GM18873 (cell line): ENCODE results near the gene NPIPA1.
"Not testable (repeated sequence)": the region's sequence is repeated elsewhere in the genome, so short reads cannot be mapped to it uniquely, and the experiment has no call there.

Experiments
- ATAC-seq: cut with Tn5 transposase; IDR thresholded peaks from one replicate; pipeline ENCODE4 v1.9.1; 2021; ENCODE audit warnings: mild to moderate bottlenecking, moderate library complexity, moderate number of reproducible peaks; ENCODE audit not compliant: unreplicated experiment, low FRiP score

The NPIPA1 gene

GRCh38 chr16:14937143-14937542 lies at the start of gene NPIPA1:
TSS of gene NPIPA1 (plus strand) at chr16:14937443. CDS start at chr16:14937443, 0 bp downstream.
- ATAC-seq, result not testable (repeated sequence)

GRCh38 chr16:14892111-14892510 lies 45.1 kb upstream of the NPIPA1 start:
- not testable (repeated sequence) for ATAC-seq

GRCh38 chr16:14895382-14895781 lies 41.9 kb upstream of the NPIPA1 start:
- ATAC-seq, result not testable (repeated sequence)

GRCh38 chr16:14896023-14896422 lies 41.2 kb upstream of the NPIPA1 start:
- ATAC-seq, result not testable (repeated sequence)

GRCh38 chr16:14897006-14897664 lies 40.1 kb upstream of the NPIPA1 start:
- not testable (repeated sequence) for ATAC-seq

GRCh38 chr16:14898162-14898561 lies 39.1 kb upstream of the NPIPA1 start:
- ATAC-seq, result not testable (repeated sequence)

GRCh38 chr16:14903191-14903957 lies 33.9 kb upstream of the NPIPA1 start:
- not testable (repeated sequence) for ATAC-seq

GRCh38 chr16:14909744-14910143 lies 27.5 kb upstream of the NPIPA1 start:
- not testable (repeated sequence) for ATAC-seq

GRCh38 chr16:14910833-14911629 lies 26.2 kb upstream of the NPIPA1 start:
- not testable (repeated sequence) for ATAC-seq

- ATAC-seq, result not testable (repeated sequence)
Observed at GRCh38 chr16:14911954-14912353, 25.3 kb upstream of the NPIPA1 start.

- ATAC-seq, result not testable (repeated sequence)
Observed at GRCh38 chr16:14912588-14912987, 24.7 kb upstream of the NPIPA1 start.

- ATAC-seq, result not testable (repeated sequence)
Observed at GRCh38 chr16:14918504-14918903, 18.7 kb upstream of the NPIPA1 start.

GRCh38 chr16:14919837-14920600 lies 17.2 kb upstream of the NPIPA1 start:
- not testable (repeated sequence) for ATAC-seq

- ATAC-seq, result not testable (repeated sequence)
Observed at GRCh38 chr16:14922285-14922684, 15.0 kb upstream of the NPIPA1 start.

- ATAC-seq, result not testable (repeated sequence)
Observed at GRCh38 chr16:14922968-14923367, 14.3 kb upstream of the NPIPA1 start.

GRCh38 chr16:14923394-14924088 lies 13.7 kb upstream of the NPIPA1 start:
- not testable (repeated sequence) for ATAC-seq

- not testable (repeated sequence) for ATAC-seq
Observed at GRCh38 chr16:14924359-14924758, 12.9 kb upstream of the NPIPA1 start.

- ATAC-seq, result not testable (repeated sequence)
Observed at GRCh38 chr16:14924982-14925381, 12.3 kb upstream of the NPIPA1 start.

- ATAC-seq, result not testable (repeated sequence)
Observed at GRCh38 chr16:14928064-14928714, 9.1 kb upstream of the NPIPA1 start.
